ENCODE measurements around the gene R3HDM2.

DNA sequence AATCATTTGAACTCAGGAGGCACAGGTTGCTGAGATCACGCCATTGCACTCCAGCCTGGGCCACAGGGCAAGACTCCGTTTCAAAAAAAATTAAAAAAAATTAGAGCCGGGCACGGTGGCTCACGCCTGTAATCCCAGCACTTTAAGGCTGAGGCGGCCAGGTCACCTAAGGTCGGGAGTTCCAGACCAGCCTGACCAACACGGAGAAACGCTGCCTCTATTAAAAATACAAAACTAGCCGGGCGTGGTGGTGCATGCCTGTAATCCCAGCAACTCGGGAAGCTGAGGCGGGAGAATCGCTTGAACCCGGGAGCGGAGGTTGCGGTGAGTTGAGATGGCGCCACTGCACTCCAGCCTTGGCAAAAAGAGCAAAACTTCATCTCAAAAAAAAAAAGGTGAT is 35.7 kb downstream of the R3HDM2 start:
- no peak for TF ChIP-seq TP53 (CRISPR knock-in tag; IDR thresholded peaks at IDR 0.05)
- TF ChIP-seq, protein P1, sequence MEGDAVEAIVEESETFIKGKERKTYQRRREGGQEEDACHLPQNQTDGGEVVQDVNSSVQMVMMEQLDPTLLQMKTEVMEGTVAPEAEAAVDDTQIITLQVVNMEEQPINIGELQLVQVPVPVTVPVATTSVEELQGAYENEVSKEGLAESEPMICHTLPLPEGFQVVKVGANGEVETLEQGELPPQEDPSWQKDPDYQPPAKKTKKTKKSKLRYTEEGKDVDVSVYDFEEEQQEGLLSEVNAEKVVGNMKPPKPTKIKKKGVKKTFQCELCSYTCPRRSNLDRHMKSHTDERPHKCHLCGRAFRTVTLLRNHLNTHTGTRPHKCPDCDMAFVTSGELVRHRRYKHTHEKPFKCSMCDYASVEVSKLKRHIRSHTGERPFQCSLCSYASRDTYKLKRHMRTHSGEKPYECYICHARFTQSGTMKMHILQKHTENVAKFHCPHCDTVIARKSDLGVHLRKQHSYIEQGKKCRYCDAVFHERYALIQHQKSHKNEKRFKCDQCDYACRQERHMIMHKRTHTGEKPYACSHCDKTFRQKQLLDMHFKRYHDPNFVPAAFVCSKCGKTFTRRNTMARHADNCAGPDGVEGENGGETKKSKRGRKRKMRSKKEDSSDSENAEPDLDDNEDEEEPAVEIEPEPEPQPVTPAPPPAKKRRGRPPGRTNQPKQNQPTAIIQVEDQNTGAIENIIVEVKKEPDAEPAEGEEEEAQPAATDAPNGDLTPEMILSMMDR (IDR thresholded peaks at IDR 0.05) = no peak
- TF ChIP-seq TEAD4 (CRISPR knock-in tag; IDR thresholded peaks at IDR 0.05) = no peak
- TF ChIP-seq NR1H2 (CRISPR knock-in tag; IDR thresholded peaks at IDR 0.05) = no peak
- TF ChIP-seq, protein P2, sequence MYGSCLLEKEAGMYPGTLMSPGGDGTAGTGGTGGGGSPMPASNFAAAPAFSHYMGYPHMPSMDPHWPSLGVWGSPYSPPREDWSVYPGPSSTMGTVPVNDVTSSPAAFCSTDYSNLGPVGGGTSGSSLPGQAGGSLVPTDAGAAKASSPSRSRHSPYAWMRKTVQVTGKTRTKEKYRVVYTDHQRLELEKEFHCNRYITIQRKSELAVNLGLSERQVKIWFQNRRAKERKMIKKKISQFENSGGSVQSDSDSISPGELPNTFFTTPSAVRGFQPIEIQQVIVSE (CRISPR knock-in tag; IDR thresholded peaks at IDR 0.05; ENCODE audit: borderline replicate concordance) = no peak
- TF ChIP-seq ZNF512 (CRISPR knock-in tag; IDR thresholded peaks at IDR 0.05; ENCODE audit: borderline replicate concordance) = no peak
- no peak for TF ChIP-seq USF2 (CRISPR knock-in tag; IDR thresholded peaks at IDR 0.05)
- TF ChIP-seq NFE2L1 (CRISPR knock-in tag; IDR thresholded peaks at IDR 0.05) = no peak
- TF ChIP-seq, protein P3, sequence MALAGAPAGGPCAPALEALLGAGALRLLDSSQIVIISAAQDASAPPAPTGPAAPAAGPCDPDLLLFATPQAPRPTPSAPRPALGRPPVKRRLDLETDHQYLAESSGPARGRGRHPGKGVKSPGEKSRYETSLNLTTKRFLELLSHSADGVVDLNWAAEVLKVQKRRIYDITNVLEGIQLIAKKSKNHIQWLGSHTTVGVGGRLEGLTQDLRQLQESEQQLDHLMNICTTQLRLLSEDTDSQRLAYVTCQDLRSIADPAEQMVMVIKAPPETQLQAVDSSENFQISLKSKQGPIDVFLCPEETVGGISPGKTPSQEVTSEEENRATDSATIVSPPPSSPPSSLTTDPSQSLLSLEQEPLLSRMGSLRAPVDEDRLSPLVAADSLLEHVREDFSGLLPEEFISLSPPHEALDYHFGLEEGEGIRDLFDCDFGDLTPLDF (CRISPR knock-in tag; IDR thresholded peaks at IDR 0.05) = no peak
- TF ChIP-seq ZBTB21 (CRISPR knock-in tag; IDR thresholded peaks at IDR 0.05; ENCODE audit: borderline replicate concordance) = no peak
- TF ChIP-seq ZNF423 (CRISPR knock-in tag; IDR thresholded peaks at IDR 0.05) = no peak
- TF ChIP-seq MAX (CRISPR knock-in tag; IDR thresholded peaks at IDR 0.05) = no peak
- no peak for TF ChIP-seq IRF2 (CRISPR knock-in tag; IDR thresholded peaks at IDR 0.05; ENCODE audit: borderline replicate concordance, low read depth)

Measured in WTC11 (cell line).